OCI-LY1 (cell line): Measurements from ENCODE around the gene CNDP1.

Experiments used
- H2AFZ ChIP-seq: fragments of 200-600 bp; sonication (generic), shearing (Covaris generic); 2 replicates; pipeline ENCODE4 v1.6.0; 2014; ENCODE audit warnings: antibody characterized with exemption, mild to moderate bottlenecking, low read length
- H3F3A ChIP-seq: fragments of 200-600 bp; sonication (generic), shearing (Covaris generic); 2 replicates; pipeline ENCODE4 v1.6.0; 2014; ENCODE audit warnings: mild to moderate bottlenecking, antibody characterized with exemption, low read length, moderate library complexity; ENCODE audit not compliant: insufficient read depth
- H3K27ac ChIP-seq: fragments of 200-600 bp; sonication (generic); 2 replicates; pipeline ENCODE4 v1.5.1; 2014; ENCODE audit warnings: low read length, mixed run types, mild to moderate bottlenecking, low read depth; ENCODE audit not compliant: poor library complexity, severe bottlenecking
- H3K27me3 ChIP-seq: fragments of 200-600 bp; sonication (generic); 2 replicates; pipeline ENCODE4 v1.6.0; 2014; ENCODE audit warnings: antibody characterized with exemption, mild to moderate bottlenecking, low read length, moderate library complexity; ENCODE audit not compliant: insufficient read depth
- H3K36me3 ChIP-seq: fragments of 200-600 bp; sonication (generic); 2 replicates; pipeline ENCODE4 v1.6.1; 2014; ENCODE audit warnings: mild to moderate bottlenecking, antibody characterized with exemption, low read length, moderate library complexity, mixed read lengths; ENCODE audit not compliant: insufficient read depth
- H3K4me1 ChIP-seq: fragments of 200-600 bp; sonication (generic); 2 replicates; pipeline ENCODE4 v1.5.1; 2014; ENCODE audit warnings: mild to moderate bottlenecking, low read length, moderate library complexity; ENCODE audit not compliant: insufficient read depth, severe bottlenecking
- H3K4me2 ChIP-seq: fragments of 200-600 bp; sonication (generic), shearing (Covaris generic); 2 replicates; pipeline ENCODE4 v1.6.1; 2014; ENCODE audit warnings: low read length
- H3K4me3 ChIP-seq: fragments of 200-600 bp; sonication (generic); 2 replicates; pipeline ENCODE4 v1.5.1; 2014; ENCODE audit warnings: low read length, low read depth, mild to moderate bottlenecking, mixed read lengths; ENCODE audit not compliant: poor library complexity, severe bottlenecking
- H3K79me2 ChIP-seq: fragments of 200-600 bp; shearing (Covaris generic); 2 replicates; pipeline ENCODE4 v1.6.1; 2016; ENCODE audit warnings: mixed run types, low read length, mixed read lengths; ENCODE audit not compliant: insufficient read depth
- H3K9ac ChIP-seq: fragments of 200-600 bp; sonication (generic), shearing (Covaris generic); 2 replicates; pipeline ENCODE4 v1.6.1; 2014; ENCODE audit warnings: mild to moderate bottlenecking, low read length, mixed read lengths
- H3K9me2 ChIP-seq: fragments of 200-600 bp; sonication (generic), shearing (Covaris generic); 2 replicates; pipeline ENCODE4 v1.6.1; 2014; ENCODE audit warnings: low read depth, mild to moderate bottlenecking, low read length, mixed read lengths
- H3K9me3 ChIP-seq: fragments of 200-600 bp; shearing (Covaris generic); 2 replicates; pipeline ENCODE4 v1.6.1; 2014; ENCODE audit warnings: low read length, mixed read lengths
- H4K20me1 ChIP-seq: fragments of 200-600 bp; sonication (generic), shearing (Covaris generic); 2 replicates; pipeline ENCODE4 v1.6.0; 2016; ENCODE audit warnings: mild to moderate bottlenecking, low read length; ENCODE audit not compliant: insufficient read depth
- CTCF ChIP-seq: fragments of 200-600 bp; sonication (generic), shearing (Covaris generic); IDR thresholded peaks from 2 replicates; pipeline ENCODE4 v1.5.1; 2017; ENCODE audit warnings: mild to moderate bottlenecking, antibody characterized with exemption, low read length, moderate library complexity, mixed read lengths
- EZH2 ChIP-seq: fragments of 200-600 bp; sonication (generic), shearing (Covaris generic); IDR thresholded peaks from 2 replicates; pipeline ENCODE4 v1.8.0; 2017; ENCODE audit warnings: borderline replicate concordance, mixed run types, mild to moderate bottlenecking, antibody characterized with exemption, low read length, moderate library complexity, mixed read lengths

CNDP1 gene

DNA sequence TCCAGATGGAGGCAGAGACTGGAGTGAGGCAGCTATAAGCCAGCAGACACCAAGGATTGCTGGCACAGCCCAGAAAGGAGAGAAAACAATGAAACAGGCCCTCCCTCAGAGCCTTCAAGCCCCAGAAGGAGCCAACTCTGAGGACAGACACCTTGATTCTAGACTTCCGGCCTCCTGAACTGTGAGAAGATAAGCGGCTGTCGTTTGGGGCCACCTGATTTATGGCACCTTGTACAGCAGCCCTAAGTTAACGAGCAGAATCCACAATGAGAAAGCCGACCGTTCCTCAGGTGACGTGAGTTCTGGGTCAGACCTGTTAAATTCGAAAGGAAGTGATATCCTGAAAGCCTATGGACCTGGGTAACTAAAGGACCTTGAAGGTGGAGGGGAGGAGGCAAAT is 45.4 kb upstream of the CNDP1 start:
- Histone ChIP-seq H4K20me1 (no peaks in the 10 kb centered on the region), H3K79me2 (no peaks in the 10 kb centered on the region), H3F3A (no peaks in the 10 kb centered on the region), H3K9me2 (no peaks in the 10 kb centered on the region), H3K27me3 (no peaks in the 10 kb centered on the region; the same call in 1 of the 2 replicates), H3K36me3 (no peaks in the 10 kb centered on the region), H3K9ac (no peak overlapping the region), H3K4me2 (no peak overlapping the region), H2AFZ (no peak overlapping the region), H3K9me3 (no peaks in the 10 kb centered on the region), H3K27ac (no peak overlapping the region), H3K4me1 (no peaks in the 10 kb centered on the region), H3K4me3 (no peak overlapping the region)
- TF ChIP-seq EZH2 (no peak), CTCF (no peak)

- H3K79me2 ChIP-seq, result no peaks in the 10 kb centered on the region
- H3K36me3 ChIP-seq, result no peaks in the 10 kb centered on the region
- H3K9me2 ChIP-seq, result no peaks in the 10 kb centered on the region
- H3K27me3 ChIP-seq, result no peaks in the 10 kb centered on the region; the same call in 1 of the 2 replicates
- H3K27ac ChIP-seq, result no peak overlapping the region
- no peak for TF ChIP-seq CTCF
- TF ChIP-seq EZH2, result no peak
- no peaks in the 10 kb centered on the region for H4K20me1 ChIP-seq
- H2AFZ ChIP-seq, result no peak overlapping the region
- H3K4me2 ChIP-seq, result no peak overlapping the region
- H3K9ac ChIP-seq, result no peak overlapping the region
- H3K4me3 ChIP-seq, result no peak overlapping the region
- no peaks in the 10 kb centered on the region for H3K4me1 ChIP-seq
- 0 out of 2 replicates have a peak, but pooled peaks cover 5% of the 10 kb centered on the region for H3F3A ChIP-seq
- no peaks in the 10 kb centered on the region for H3K9me3 ChIP-seq
Observed at GRCh38 chr18:74489676-74490075, 44.6 kb upstream of the CNDP1 start.

DNA sequence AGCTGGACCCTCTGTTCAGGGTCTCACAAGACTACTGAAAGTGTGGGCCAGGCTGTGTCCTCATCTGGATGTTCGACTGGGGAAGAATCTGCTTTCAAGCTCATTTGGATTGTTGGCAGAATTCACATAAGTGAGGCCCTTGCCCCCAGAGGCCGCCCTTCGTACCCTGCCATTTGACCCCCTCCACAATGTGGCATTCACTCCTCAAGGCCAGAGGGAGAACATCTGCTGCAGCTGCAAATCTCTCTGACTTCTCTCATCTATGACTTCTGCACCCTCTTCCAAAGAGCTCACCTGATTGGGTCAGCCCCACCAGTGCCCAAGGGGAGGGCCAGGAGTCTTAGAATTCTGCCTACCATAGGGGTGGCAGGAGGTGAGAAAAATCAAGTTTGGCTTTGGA is 42.0 kb upstream of the CNDP1 start:
- H3K27ac ChIP-seq, result no peak overlapping the region

More for the DNA sequence above, 42.0 kb upstream of the CNDP1 start:
- H3K4me1 ChIP-seq, result peaks cover 9% of the 10 kb centered on the region
- no peaks in the 10 kb centered on the region for H3K79me2 ChIP-seq
- H3K9ac ChIP-seq, result no peak overlapping the region
- H3K36me3 ChIP-seq, result no peaks in the 10 kb centered on the region
- no peak overlapping the region for H3K4me3 ChIP-seq
- no peak overlapping the region for H3K4me2 ChIP-seq
- 0 out of 2 replicates have a peak, but pooled peaks cover 5% of the 10 kb centered on the region for H3F3A ChIP-seq
- no peaks in the 10 kb centered on the region for H4K20me1 ChIP-seq
- TF ChIP-seq CTCF (no peak), EZH2 (no peak)
- no peaks in the 10 kb centered on the region; the same call in 1 of the 2 replicates for H3K27me3 ChIP-seq
- H3K9me2 ChIP-seq, result no peaks in the 10 kb centered on the region
- no peaks in the 10 kb centered on the region for H3K9me3 ChIP-seq
- no peak overlapping the region for H2AFZ ChIP-seq
